GM23338 (cell line): ENCODE results near the gene MPP4.

Experiments used
- CREB1 ChIP-seq: fragments of 250-450 bp; sonication (Bioruptor Pico); IDR thresholded peaks from 2 replicates; pipeline ENCODE4 v1.5.0; 2020; ENCODE audit warnings: low read depth, mild to moderate bottlenecking, moderate library complexity
- EZH2 ChIP-seq: fragments of 200-600 bp; sonication (generic); IDR thresholded peaks from one replicate; pipeline ENCODE4 v1.8.0; 2017; ENCODE audit warnings: antibody characterized with exemption, mild to moderate bottlenecking, low read depth; ENCODE audit not compliant: unreplicated experiment
- EZH2phosphoT487 ChIP-seq: fragments of 200-600 bp; sonication (generic); IDR thresholded peaks from one replicate; pipeline ENCODE4 v1.8.1; 2018; ENCODE audit warnings: antibody characterized with exemption; ENCODE audit not compliant: unreplicated experiment
- JUNB ChIP-seq: IDR thresholded peaks from one replicate; pipeline ENCODE4 v1.6.1; 2016; ENCODE audit warnings: antibody characterized with exemption; ENCODE audit not compliant: unreplicated experiment
- NANOG ChIP-seq: IDR thresholded peaks from 2 replicates; pipeline ENCODE4 v1.6.1; 2016; ENCODE audit warnings: antibody characterized with exemption, borderline replicate concordance
- POLR2AphosphoS5 ChIP-seq: IDR thresholded peaks from 2 replicates; pipeline ENCODE4 v1.6.1; 2016; ENCODE audit warnings: antibody characterized with exemption, low read depth
- STAT1 ChIP-seq: IDR thresholded peaks from one replicate; pipeline ENCODE4 v1.6.1; 2016; ENCODE audit warnings: antibody characterized with exemption; ENCODE audit not compliant: unreplicated experiment
- ZNF114 ChIP-seq: fragments of 250-450 bp; sonication (Bioruptor Pico); IDR thresholded peaks from 2 replicates; pipeline ENCODE4 v1.5.0; 2020; ENCODE audit warnings: mild to moderate bottlenecking, moderate library complexity
- ZNF331 ChIP-seq: fragments of 250-450 bp; sonication (Bioruptor Pico); IDR thresholded peaks from 2 replicates; pipeline ENCODE4 v1.5.0; 2020; ENCODE audit warnings: low read depth, mild to moderate bottlenecking, moderate library complexity
- TF ChIP-seq, protein P1 (sequence below), 2 experiments: fragments of 200-600 bp in 1 of 2; sonication (generic) in 1 of 2; conservative IDR thresholded peaks; 2 replicates each; pipeline versions ENCODE4 v1.5.1 to v1.6.1; 2016 to 2017; ENCODE audit warnings: antibody characterized with exemption in 2 of 2, low read depth in 2 of 2, mild to moderate bottlenecking in 2 of 2, moderate library complexity in 1 of 2
- TF ChIP-seq, protein P2 (sequence below): IDR thresholded peaks from one replicate; pipeline ENCODE4 v1.6.1; 2018; ENCODE audit warnings: antibody characterized with exemption; ENCODE audit not compliant: unreplicated experiment
- TF ChIP-seq, protein P3 (sequence below): fragments of 250-450 bp; sonication (Bioruptor Pico); IDR thresholded peaks from 2 replicates; pipeline ENCODE4 v1.5.0; 2020; ENCODE audit warnings: mild to moderate bottlenecking, moderate library complexity
- TF ChIP-seq, protein P4 (sequence below): IDR thresholded peaks from 2 replicates; pipeline ENCODE4 v1.6.1; 2016; ENCODE audit warnings: antibody characterized with exemption

DNA sequence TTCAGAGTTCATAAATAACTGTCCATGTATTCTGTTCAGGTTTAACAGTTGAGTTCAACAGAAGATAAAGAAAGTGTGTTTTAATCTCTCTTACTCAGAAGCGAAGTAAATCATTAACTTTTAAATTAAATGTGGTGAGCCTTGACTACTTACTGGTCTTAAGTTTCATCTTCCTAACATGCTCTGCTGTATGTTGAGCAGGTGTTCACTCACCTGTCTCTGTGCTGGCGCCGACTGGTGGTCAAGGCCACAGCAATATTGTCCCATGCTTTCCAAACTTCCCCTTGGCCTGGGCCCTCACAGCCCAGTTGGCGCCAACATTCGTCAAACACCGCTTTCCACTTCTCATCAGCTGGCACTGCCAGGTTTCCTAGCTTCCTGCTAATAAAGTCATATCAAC is 17.0 kb upstream of the MPP4 start:
- TF ChIP-seq, protein P1, sequence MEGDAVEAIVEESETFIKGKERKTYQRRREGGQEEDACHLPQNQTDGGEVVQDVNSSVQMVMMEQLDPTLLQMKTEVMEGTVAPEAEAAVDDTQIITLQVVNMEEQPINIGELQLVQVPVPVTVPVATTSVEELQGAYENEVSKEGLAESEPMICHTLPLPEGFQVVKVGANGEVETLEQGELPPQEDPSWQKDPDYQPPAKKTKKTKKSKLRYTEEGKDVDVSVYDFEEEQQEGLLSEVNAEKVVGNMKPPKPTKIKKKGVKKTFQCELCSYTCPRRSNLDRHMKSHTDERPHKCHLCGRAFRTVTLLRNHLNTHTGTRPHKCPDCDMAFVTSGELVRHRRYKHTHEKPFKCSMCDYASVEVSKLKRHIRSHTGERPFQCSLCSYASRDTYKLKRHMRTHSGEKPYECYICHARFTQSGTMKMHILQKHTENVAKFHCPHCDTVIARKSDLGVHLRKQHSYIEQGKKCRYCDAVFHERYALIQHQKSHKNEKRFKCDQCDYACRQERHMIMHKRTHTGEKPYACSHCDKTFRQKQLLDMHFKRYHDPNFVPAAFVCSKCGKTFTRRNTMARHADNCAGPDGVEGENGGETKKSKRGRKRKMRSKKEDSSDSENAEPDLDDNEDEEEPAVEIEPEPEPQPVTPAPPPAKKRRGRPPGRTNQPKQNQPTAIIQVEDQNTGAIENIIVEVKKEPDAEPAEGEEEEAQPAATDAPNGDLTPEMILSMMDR (conservative IDR thresholded peaks at IDR 0.05; ENCODE audit: low read depth in 2 of 2) = peak; percentile 26 to 57
- TF ChIP-seq, protein P2, sequence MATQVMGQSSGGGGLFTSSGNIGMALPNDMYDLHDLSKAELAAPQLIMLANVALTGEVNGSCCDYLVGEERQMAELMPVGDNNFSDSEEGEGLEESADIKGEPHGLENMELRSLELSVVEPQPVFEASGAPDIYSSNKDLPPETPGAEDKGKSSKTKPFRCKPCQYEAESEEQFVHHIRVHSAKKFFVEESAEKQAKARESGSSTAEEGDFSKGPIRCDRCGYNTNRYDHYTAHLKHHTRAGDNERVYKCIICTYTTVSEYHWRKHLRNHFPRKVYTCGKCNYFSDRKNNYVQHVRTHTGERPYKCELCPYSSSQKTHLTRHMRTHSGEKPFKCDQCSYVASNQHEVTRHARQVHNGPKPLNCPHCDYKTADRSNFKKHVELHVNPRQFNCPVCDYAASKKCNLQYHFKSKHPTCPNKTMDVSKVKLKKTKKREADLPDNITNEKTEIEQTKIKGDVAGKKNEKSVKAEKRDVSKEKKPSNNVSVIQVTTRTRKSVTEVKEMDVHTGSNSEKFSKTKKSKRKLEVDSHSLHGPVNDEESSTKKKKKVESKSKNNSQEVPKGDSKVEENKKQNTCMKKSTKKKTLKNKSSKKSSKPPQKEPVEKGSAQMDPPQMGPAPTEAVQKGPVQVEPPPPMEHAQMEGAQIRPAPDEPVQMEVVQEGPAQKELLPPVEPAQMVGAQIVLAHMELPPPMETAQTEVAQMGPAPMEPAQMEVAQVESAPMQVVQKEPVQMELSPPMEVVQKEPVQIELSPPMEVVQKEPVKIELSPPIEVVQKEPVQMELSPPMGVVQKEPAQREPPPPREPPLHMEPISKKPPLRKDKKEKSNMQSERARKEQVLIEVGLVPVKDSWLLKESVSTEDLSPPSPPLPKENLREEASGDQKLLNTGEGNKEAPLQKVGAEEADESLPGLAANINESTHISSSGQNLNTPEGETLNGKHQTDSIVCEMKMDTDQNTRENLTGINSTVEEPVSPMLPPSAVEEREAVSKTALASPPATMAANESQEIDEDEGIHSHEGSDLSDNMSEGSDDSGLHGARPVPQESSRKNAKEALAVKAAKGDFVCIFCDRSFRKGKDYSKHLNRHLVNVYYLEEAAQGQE = no peak
- TF ChIP-seq EZH2 (no peak), EZH2phosphoT487 (no peak), CREB1 (CRISPR knock-in tag) (no peak), NANOG (no peak), POLR2AphosphoS5 (no peak), ZNF331 (no peak), STAT1 (no peak), ZNF114 (CRISPR knock-in tag) (no peak), JUNB (no peak)
- TF ChIP-seq, protein P3, sequence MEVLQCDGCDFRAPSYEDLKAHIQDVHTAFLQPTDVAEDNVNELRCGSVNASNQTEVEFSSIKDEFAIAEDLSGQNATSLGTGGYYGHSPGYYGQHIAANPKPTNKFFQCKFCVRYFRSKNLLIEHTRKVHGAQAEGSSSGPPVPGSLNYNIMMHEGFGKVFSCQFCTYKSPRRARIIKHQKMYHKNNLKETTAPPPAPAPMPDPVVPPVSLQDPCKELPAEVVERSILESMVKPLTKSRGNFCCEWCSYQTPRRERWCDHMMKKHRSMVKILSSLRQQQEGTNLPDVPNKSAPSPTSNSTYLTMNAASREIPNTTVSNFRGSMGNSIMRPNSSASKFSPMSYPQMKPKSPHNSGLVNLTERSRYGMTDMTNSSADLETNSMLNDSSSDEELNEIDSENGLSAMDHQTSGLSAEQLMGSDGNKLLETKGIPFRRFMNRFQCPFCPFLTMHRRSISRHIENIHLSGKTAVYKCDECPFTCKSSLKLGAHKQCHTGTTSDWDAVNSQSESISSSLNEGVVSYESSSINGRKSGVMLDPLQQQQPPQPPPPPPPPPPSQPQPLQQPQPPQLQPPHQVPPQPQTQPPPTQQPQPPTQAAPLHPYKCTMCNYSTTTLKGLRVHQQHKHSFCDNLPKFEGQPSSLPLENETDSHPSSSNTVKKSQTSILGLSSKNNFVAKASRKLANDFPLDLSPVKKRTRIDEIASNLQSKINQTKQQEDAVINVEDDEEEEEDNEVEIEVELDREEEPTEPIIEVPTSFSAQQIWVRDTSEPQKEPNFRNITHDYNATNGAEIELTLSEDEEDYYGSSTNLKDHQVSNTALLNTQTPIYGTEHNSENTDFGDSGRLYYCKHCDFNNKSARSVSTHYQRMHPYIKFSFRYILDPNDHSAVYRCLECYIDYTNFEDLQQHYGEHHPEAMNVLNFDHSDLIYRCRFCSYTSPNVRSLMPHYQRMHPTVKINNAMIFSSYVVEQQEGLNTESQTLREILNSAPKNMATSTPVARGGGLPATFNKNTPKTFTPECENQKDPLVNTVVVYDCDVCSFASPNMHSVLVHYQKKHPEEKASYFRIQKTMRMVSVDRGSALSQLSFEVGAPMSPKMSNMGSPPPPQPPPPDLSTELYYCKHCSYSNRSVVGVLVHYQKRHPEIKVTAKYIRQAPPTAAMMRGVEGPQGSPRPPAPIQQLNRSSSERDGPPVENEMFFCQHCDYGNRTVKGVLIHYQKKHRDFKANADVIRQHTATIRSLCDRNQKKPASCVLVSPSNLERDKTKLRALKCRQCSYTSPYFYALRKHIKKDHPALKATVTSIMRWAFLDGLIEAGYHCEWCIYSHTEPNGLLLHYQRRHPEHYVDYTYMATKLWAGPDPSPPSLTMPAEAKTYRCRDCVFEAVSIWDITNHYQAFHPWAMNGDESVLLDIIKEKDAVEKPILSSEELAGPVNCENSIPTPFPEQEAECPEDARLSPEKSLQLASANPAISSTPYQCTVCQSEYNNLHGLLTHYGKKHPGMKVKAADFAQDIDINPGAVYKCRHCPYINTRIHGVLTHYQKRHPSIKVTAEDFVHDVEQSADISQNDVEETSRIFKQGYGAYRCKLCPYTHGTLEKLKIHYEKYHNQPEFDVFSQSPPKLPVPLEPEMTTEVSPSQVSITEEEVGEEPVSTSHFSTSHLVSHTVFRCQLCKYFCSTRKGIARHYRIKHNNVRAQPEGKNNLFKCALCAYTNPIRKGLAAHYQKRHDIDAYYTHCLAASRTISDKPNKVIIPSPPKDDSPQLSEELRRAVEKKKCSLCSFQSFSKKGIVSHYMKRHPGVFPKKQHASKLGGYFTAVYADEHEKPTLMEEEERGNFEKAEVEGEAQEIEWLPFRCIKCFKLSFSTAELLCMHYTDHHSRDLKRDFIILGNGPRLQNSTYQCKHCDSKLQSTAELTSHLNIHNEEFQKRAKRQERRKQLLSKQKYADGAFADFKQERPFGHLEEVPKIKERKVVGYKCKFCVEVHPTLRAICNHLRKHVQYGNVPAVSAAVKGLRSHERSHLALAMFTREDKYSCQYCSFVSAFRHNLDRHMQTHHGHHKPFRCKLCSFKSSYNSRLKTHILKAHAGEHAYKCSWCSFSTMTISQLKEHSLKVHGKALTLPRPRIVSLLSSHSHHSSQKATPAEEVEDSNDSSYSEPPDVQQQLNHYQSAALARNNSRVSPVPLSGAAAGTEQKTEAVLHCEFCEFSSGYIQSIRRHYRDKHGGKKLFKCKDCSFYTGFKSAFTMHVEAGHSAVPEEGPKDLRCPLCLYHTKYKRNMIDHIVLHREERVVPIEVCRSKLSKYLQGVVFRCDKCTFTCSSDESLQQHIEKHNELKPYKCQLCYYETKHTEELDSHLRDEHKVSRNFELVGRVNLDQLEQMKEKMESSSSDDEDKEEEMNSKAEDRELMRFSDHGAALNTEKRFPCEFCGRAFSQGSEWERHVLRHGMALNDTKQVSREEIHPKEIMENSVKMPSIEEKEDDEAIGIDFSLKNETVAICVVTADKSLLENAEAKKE = no peak
- TF ChIP-seq, protein P4, sequence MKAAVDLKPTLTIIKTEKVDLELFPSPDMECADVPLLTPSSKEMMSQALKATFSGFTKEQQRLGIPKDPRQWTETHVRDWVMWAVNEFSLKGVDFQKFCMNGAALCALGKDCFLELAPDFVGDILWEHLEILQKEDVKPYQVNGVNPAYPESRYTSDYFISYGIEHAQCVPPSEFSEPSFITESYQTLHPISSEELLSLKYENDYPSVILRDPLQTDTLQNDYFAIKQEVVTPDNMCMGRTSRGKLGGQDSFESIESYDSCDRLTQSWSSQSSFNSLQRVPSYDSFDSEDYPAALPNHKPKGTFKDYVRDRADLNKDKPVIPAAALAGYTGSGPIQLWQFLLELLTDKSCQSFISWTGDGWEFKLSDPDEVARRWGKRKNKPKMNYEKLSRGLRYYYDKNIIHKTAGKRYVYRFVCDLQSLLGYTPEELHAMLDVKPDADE = no peak
